H9 (cell line): Measurements from ENCODE around the gene GLIPR2. TPM values are rescaled to one million over a fixed set of nuclear protein-coding genes. Genes with fewer than 3 reads are reported as not detected.

Experiments used
- DNase-seq: peaks from one replicate; pipeline ENCODE4 v3.0.0-alpha.2; 2017
- H2AFZ ChIP-seq: one replicate; pipeline ENCODE4 v1.6.1; 2013; ENCODE audit warnings: mild to moderate bottlenecking, low read length, control low read depth, moderate library complexity
- H2AK5ac ChIP-seq: 2 replicates; pipeline ENCODE4 v1.6.1; 2013; ENCODE audit warnings: low read length, control low read depth, mixed read lengths; ENCODE audit not compliant: insufficient read length
- H2BK120ac ChIP-seq: one replicate; pipeline ENCODE4 v1.6.1; 2013; ENCODE audit warnings: low read depth, mild to moderate bottlenecking, low read length, control low read depth, inconsistent platforms; ENCODE audit not compliant: poor library complexity, severe bottlenecking
- H2BK12ac ChIP-seq: 2 replicates; pipeline ENCODE4 v1.6.1; 2013; ENCODE audit warnings: low read length, control low read depth, mixed read lengths, low read depth; ENCODE audit not compliant: insufficient read length
- H2BK15ac ChIP-seq: 2 replicates; pipeline ENCODE4 v1.6.1; 2013; ENCODE audit warnings: low read depth, low read length, control low read depth
- H2BK20ac ChIP-seq: one replicate; pipeline ENCODE4 v1.6.1; 2013; ENCODE audit warnings: low read depth, mild to moderate bottlenecking, low read length, control low read depth, inconsistent platforms; ENCODE audit not compliant: poor library complexity, severe bottlenecking
- H2BK5ac ChIP-seq: 2 replicates; pipeline ENCODE4 v1.6.1; 2013; ENCODE audit warnings: low read length, control low read depth, mixed read lengths; ENCODE audit not compliant: insufficient read length
- H3K14ac ChIP-seq: 2 replicates; pipeline ENCODE4 v1.6.1; 2013; ENCODE audit warnings: low read length, control low read depth; ENCODE audit not compliant: insufficient read depth
- H3K18ac ChIP-seq: 2 replicates; pipeline ENCODE4 v1.6.1; 2013; ENCODE audit warnings: low read depth, mild to moderate bottlenecking, mixed read lengths, low read length, control low read depth; ENCODE audit not compliant: insufficient read length
- H3K23ac ChIP-seq: 2 replicates; pipeline ENCODE4 v1.6.1; 2013; ENCODE audit warnings: low read length, control low read depth, mixed read lengths, low read depth; ENCODE audit not compliant: insufficient read length
- H3K23me2 ChIP-seq: 2 replicates; pipeline ENCODE4 v1.6.1; 2013; ENCODE audit warnings: low read depth, mild to moderate bottlenecking, mixed read lengths, low read length, control low read depth; ENCODE audit not compliant: insufficient read length, poor library complexity, severe bottlenecking
- H3K27ac ChIP-seq: 2 replicates; pipeline ENCODE4 v1.5.1; 2013; ENCODE audit warnings: low read length, control low read depth, mixed read lengths, low read depth; ENCODE audit not compliant: insufficient read length
- H3K27me3 ChIP-seq: 2 replicates; pipeline ENCODE4 v1.6.1; 2013; ENCODE audit warnings: low read length, control low read depth, inconsistent platforms; ENCODE audit not compliant: insufficient read depth
- H3K4ac ChIP-seq: 2 replicates; pipeline ENCODE4 v1.6.1; 2013; ENCODE audit warnings: low read depth, mild to moderate bottlenecking, control low read depth, inconsistent platforms, low read length, moderate library complexity
- H3K4me1 ChIP-seq: 2 replicates; pipeline ENCODE4 v1.6.1; 2013; ENCODE audit warnings: low read length, control low read depth, inconsistent platforms; ENCODE audit not compliant: insufficient read depth
- H3K4me2 ChIP-seq: 2 replicates; pipeline ENCODE4 v1.6.1; 2013; ENCODE audit warnings: low read length, control low read depth, mixed read lengths; ENCODE audit not compliant: insufficient read length, insufficient read depth
- H3K56ac ChIP-seq: 2 replicates; pipeline ENCODE4 v1.6.1; 2013; ENCODE audit warnings: low read depth, mild to moderate bottlenecking, mixed read lengths, low read length, control low read depth; ENCODE audit not compliant: insufficient read length
- H3K79me1 ChIP-seq: 2 replicates; pipeline ENCODE4 v1.6.1; 2013; ENCODE audit warnings: low read depth, mild to moderate bottlenecking, moderate library complexity, low read length, control low read depth, inconsistent platforms; ENCODE audit not compliant: insufficient read depth, poor library complexity, severe bottlenecking
- H3K79me2 ChIP-seq: 2 replicates; pipeline ENCODE4 v1.6.1; 2013; ENCODE audit warnings: low read length, control low read depth, inconsistent platforms; ENCODE audit not compliant: insufficient read depth
- H3K9ac ChIP-seq: 2 replicates; pipeline ENCODE4 v1.6.1; 2013; ENCODE audit warnings: low read length, control low read depth, mixed read lengths; ENCODE audit not compliant: insufficient read length; ENCODE audit errors: extremely low read depth
- H3K9me3 ChIP-seq: one replicate; pipeline ENCODE4 v1.6.1; 2013; ENCODE audit warnings: low read depth, low read length, inconsistent platforms; ENCODE audit not compliant: control insufficient read depth
- H3T11ph ChIP-seq: one replicate; pipeline ENCODE4 v1.6.1; 2013; ENCODE audit warnings: mild to moderate bottlenecking, low read length, control low read depth, inconsistent platforms
- H4K20me1 ChIP-seq: one replicate; pipeline ENCODE4 v1.6.1; 2013; ENCODE audit not compliant: control insufficient read depth, insufficient read length, insufficient read depth
- H4K5ac ChIP-seq: 2 replicates; pipeline ENCODE4 v1.6.1; 2013; ENCODE audit warnings: low read depth, mild to moderate bottlenecking, mixed read lengths, low read length, control low read depth; ENCODE audit not compliant: insufficient read length
- H4K8ac ChIP-seq: replicated peaks from 2 replicates; pipeline ENCODE4 v1.6.1; 2013; ENCODE audit warnings: low read length, control low read depth, mixed read lengths, low read depth; ENCODE audit not compliant: insufficient read length
- H4K91ac ChIP-seq: 2 replicates; pipeline ENCODE4 v1.6.1; 2013; ENCODE audit warnings: low read depth, mild to moderate bottlenecking, moderate library complexity, mixed read lengths, low read length, control low read depth; ENCODE audit not compliant: insufficient read length
- H3K27ac Mint-ChIP-seq, 3 experiments: 2 replicates in 2 of 3; 3 replicates in 1 of 3; pipeline ENCODE4 v1.8.0; 2020 to 2021; ENCODE audit warnings: mixed read lengths in 3 of 3, mild to moderate bottlenecking in 1 of 3, moderate library complexity in 1 of 3
- H3K27me3 Mint-ChIP-seq: 2 replicates; pipeline ENCODE4 v1.8.0; 2021; ENCODE audit warnings: low read depth, mild to moderate bottlenecking, moderate library complexity, mixed read lengths
- H3K36me3 Mint-ChIP-seq, 3 experiments: 2 replicates in 2 of 3; 3 replicates in 1 of 3; pipeline ENCODE4 v1.8.0; 2020 to 2021; ENCODE audit warnings: low read depth in 3 of 3, mixed read lengths in 3 of 3; ENCODE audit not compliant: insufficient read depth in 1 of 3
- H3K4me1 Mint-ChIP-seq, 2 experiments: 2 replicates each; pipeline ENCODE4 v1.8.0; 2020; ENCODE audit warnings: mixed read lengths in 2 of 2
- H3K4me3 Mint-ChIP-seq, 2 experiments: 2 replicates in 1 of 2; 3 replicates in 1 of 2; pipeline ENCODE4 v1.8.0; 2020 to 2021; ENCODE audit warnings: mild to moderate bottlenecking in 2 of 2, mixed read lengths in 2 of 2, moderate library complexity in 1 of 2
- H3K9me3 Mint-ChIP-seq, 2 experiments: 2 replicates in 1 of 2; 3 replicates in 1 of 2; pipeline ENCODE4 v1.8.0; 2020; ENCODE audit warnings: mild to moderate bottlenecking in 2 of 2, mixed read lengths in 2 of 2, moderate library complexity in 1 of 2
- whole genome bisulfite sequencing: extraction: QIAGEN DNeasy Blood & Tissue Kit; methylation state at CpG from one replicate; pipeline ENCODE4 v1.1.7; 2013; ENCODE audit warnings: missing lambda C conversion rate, low lambda C conversion rate, mixed read lengths; ENCODE audit not compliant: insufficient read length; ENCODE audit errors: extremely low coverage; 5-methylcytosine and 5-hydroxymethylcytosine counted together
- total RNA-seq: library from RNA; stranded (reverse); gene quantifications from 2 replicates; pipeline ENCODE4 v1.2.1, GENCODE V29; 2021
- TF ChIP-seq, protein P1 (sequence below): fragments of 200-600 bp; sonication (generic); conservative IDR thresholded peaks from 3 replicates; pipeline ENCODE4 v1.8.0; 2021; ENCODE audit warnings: antibody characterized with exemption, mild to moderate bottlenecking

The GLIPR2 gene
- total RNA-seq, 1 experiment from 2014 or later, result 10.0 TPM

DNA sequence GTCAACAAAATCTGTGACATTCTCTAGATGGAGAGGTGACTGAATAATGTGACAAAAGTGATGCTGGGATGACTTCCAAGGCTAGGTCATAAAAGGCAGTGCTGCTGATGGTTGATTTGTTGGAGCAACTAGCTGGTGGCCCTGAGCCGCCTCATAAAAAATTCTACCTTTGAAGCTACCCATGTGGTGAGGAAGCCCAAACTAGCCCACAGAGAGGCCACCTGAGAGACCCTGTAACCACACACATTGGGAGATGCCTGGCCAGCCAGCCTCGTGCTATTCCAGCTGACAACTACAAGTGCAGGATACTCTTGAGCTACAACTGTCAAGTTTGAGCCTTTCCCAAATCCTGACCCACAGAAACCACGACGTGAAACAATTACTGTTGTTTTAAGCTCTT lies 76.9 kb downstream of the GLIPR2 start:
- Histone ChIP-seq H3K14ac (no peak overlapping the region), H2AK5ac (no peak overlapping the region), H3K56ac (no peak overlapping the region), H3K23me2 (no peaks in the 10 kb centered on the region), H3K4me1 (no peaks in the 10 kb centered on the region), H3T11ph (no peak overlapping the region), H3K27ac (no peak overlapping the region), H3K4me2 (no peak overlapping the region), H4K8ac (no peak overlapping the region), H4K91ac (no peak overlapping the region), H2AFZ (no peak overlapping the region), H4K5ac (no peak overlapping the region), H3K18ac (no peak overlapping the region), H3K79me1 (no peaks in the 10 kb centered on the region), H2BK120ac (no peak overlapping the region), H3K23ac (no peak overlapping the region), H2BK20ac (no peak overlapping the region), H3K9ac (no peak overlapping the region), H3K9me3 (no peaks in the 10 kb centered on the region), H3K4ac (no peak overlapping the region), H3K79me2 (peaks cover 8% of the 10 kb centered on the region; the same call in 1 of the 2 replicates), H3K27me3 (no peaks in the 10 kb centered on the region), H2BK5ac (no peak overlapping the region), H2BK15ac (no peak overlapping the region), H4K20me1 (peaks cover 2% of the 10 kb centered on the region), H2BK12ac (no peak overlapping the region)
- TF ChIP-seq, protein P1, sequence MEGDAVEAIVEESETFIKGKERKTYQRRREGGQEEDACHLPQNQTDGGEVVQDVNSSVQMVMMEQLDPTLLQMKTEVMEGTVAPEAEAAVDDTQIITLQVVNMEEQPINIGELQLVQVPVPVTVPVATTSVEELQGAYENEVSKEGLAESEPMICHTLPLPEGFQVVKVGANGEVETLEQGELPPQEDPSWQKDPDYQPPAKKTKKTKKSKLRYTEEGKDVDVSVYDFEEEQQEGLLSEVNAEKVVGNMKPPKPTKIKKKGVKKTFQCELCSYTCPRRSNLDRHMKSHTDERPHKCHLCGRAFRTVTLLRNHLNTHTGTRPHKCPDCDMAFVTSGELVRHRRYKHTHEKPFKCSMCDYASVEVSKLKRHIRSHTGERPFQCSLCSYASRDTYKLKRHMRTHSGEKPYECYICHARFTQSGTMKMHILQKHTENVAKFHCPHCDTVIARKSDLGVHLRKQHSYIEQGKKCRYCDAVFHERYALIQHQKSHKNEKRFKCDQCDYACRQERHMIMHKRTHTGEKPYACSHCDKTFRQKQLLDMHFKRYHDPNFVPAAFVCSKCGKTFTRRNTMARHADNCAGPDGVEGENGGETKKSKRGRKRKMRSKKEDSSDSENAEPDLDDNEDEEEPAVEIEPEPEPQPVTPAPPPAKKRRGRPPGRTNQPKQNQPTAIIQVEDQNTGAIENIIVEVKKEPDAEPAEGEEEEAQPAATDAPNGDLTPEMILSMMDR, result no peak
- H3K27me3 Mint-ChIP-seq, result no peaks in the 10 kb centered on the region
- H3K27ac Mint-ChIP-seq, result peak overlapping the region in 1 of 3 experiments; percentile 85; a peak in 3 of 7 replicates
- H3K4me3 Mint-ChIP-seq, result no peak overlapping the region
- DNase-seq, result no peak
- WGBS, result no CpG with 5 or more reads among the region's 4 CpGs
- peaks cover 35 to 77% (median 50%) of the 10 kb centered on the region in 3 experiments; a peak in 6 of 7 replicates for H3K36me3 Mint-ChIP-seq
- no peaks in the 10 kb centered on the region for H3K4me1 Mint-ChIP-seq
- no peaks in the 10 kb centered on the region for H3K9me3 Mint-ChIP-seq

Other genes with a start within 250 kb of the GLIPR2 start
- gene HRCT1, start 230.5 kb upstream of the GLIPR2 start, total RNA-seq, result not detected in 2 replicates
- gene SPAAR, start 227.2 kb upstream of the GLIPR2 start, total RNA-seq, result 0.26 TPM in 1 of 2 replicates, not detected in the other
- gene OR2S2, start 178.6 kb upstream of the GLIPR2 start, total RNA-seq, result not detected in 2 replicates
- 9.5 and 10.3 TPM in 2 replicates for gene RECK, start 99.8 kb upstream of the GLIPR2 start, total RNA-seq
- 0.11 TPM in 1 of 2 replicates, not detected in the other for gene CCIN, start 32.7 kb downstream of the GLIPR2 start, total RNA-seq
- gene CLTA, start 54.2 kb downstream of the GLIPR2 start, total RNA-seq, result 195 and 212 TPM in 2 replicates
- gene GNE, start 121.7 kb downstream of the GLIPR2 start, total RNA-seq, result 6.1 and 6.3 TPM in 2 replicates